Right lobe of liver (tissue), 6 donors: ENCODE data around the gene SLC17A3. TPM values are rescaled to one million over a fixed set of nuclear protein-coding genes. Genes with fewer than 3 reads are reported as not detected.

Source experiments
- ATAC-seq, 4 donors: fragments of 200-7000 bp; cut with Tn5 transposase; one replicate each; pipeline ENCODE4 v1.9.1; 2020; ENCODE audit warnings: mild to moderate bottlenecking in 4 of 4, moderate library complexity in 4 of 4
- DNase-seq, 3 donors: peaks; one replicate each; pipeline ENCODE4 v3.0.0-alpha.2; 2020
- H3K27ac ChIP-seq, 3 donors: fragments of 200-600 bp; one replicate each; pipeline ENCODE4 v1.8.0; 2022
- H3K27me3 ChIP-seq, 2 donors: fragments of 200-600 bp; one replicate each; pipeline ENCODE4 v1.8.0; 2022
- H3K36me3 ChIP-seq, 4 donors: fragments of 200-600 bp; sonication (generic) in 1 of 4; one replicate each; pipeline versions ENCODE4 v1.5.1 to v1.8.0; 2017 to 2022; ENCODE audit warnings: control low read depth in 1 of 4
- H3K4me1 ChIP-seq, 4 donors: fragments of 200-600 bp; sonication (generic) in 1 of 4; one replicate each; pipeline versions ENCODE4 v1.5.1 to v1.8.0; 2017 to 2022; ENCODE audit warnings: control low read depth in 1 of 4
- H3K4me3 ChIP-seq, 3 donors: fragments of 200-600 bp; one replicate each; pipeline ENCODE4 v1.8.0; 2022
- H3K9me3 ChIP-seq, 4 donors: fragments of 200-600 bp; sonication (generic) in 1 of 4; one replicate each; pipeline versions ENCODE4 v1.5.1 to v1.8.0; 2017 to 2022; ENCODE audit warnings: control low read depth in 1 of 4
- CTCF ChIP-seq, 4 donors: fragments of 200-600 bp in 3 of 4; fragments of 450-650 bp in 1 of 4; IDR thresholded peaks; one replicate each; pipeline versions ENCODE4 v1.5.1 to v1.8.0; 2016 to 2022; ENCODE audit warnings: antibody characterized with exemption in 4 of 4, mild to moderate bottlenecking in 2 of 4
- POLR2A ChIP-seq: fragments of 450-650 bp; IDR thresholded peaks from one replicate; pipeline ENCODE4 v1.6.1; 2017; ENCODE audit warnings: antibody characterized with exemption, mild to moderate bottlenecking
- WGBS: methylation state at CpG from one replicate; pipeline ENCODE4 v1.1.6; 2018; ENCODE audit warnings: low coverage, low lambda C conversion rate; ENCODE audit not compliant: insufficient coverage; ENCODE audit errors: missing lambda C conversion rate; 5-methylcytosine and 5-hydroxymethylcytosine counted together
- intact Hi-C, 2 donors: fragments of 100-400 bp; cut with DNase I; formaldehyde crosslinking; loops; one replicate each; pipeline versions ENCODE4 v1.11.2 to v1.14.1; 2022
- total RNA-seq, 6 experiments: library from RNA; depleted of rRNA in 2 of 6; stranded (reverse); fragments of >200 nt in 2 of 6; fragmentation: NEBNext Ultra II Directional in 3 of 6; extraction: Animal tissue kit (Norgen Biotek cat#: 25700) in 3 of 6; gene quantifications; one replicate each; pipeline versions ENCODE4 v1.1.0 to v1.2.4, GENCODE V29; 2016 to 2023
- donor health status: DM: no; HTN: yes; CAD: no.
- donor health status: DM: no; HTN: no; CAD: no.
- donor health status: DM: no; HTN: no; CAD: no.
- donor health status: DM: no; HTN: yes; CAD: no.
- donor health status: DM: no; HTN: yes; CAD: no.

The SLC17A3 gene
- total RNA-seq, 6 experiments from 2014 or later: 9.5 to 31.4 (median 20.8) TPM

DNA sequence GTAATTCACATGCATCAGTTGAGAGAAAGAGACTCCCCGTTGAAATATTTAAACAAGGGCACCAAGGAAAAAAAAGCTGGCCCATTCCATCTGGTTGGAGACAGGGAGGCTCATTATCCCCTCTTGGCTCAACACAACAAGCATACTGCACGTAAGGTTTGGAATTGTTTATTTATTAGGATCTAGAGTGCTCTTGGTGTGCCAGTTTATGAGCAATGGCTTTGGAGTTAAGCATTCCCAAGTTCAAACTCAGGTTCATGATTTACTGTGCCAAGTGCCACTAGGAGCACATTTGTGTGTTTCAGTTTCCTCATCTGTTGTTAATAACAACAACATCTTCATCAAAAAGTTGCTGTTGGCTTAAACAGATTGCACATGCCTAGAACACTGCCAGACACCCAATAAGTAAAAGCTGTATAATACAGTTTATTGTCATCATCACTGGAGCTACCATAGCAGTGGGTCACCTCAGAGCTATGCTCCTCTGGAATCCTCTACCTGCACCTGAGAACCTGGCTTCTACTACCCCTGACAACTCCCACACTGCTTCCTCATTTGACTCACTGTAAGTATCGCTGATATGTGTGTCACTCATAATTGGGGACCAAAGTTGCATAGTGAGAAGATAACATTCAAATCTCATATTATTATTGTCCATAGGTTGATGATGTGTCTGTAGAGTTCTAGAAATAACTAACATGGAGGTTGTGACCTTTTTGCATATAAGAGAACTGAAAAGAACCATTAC is 5.4 kb downstream of the SLC17A3 start:
- intact Hi-C loops: no loop called here
- no peak for TF ChIP-seq CTCF (IDR thresholded peaks at IDR 0.05)
- no peak for TF ChIP-seq POLR2A
- 86% methylated on average over 2 of the region's 3 CpGs for WGBS
- no peak for ATAC-seq
- H3K36me3 ChIP-seq: no peaks in the 10 kb centered on the region
- H3K4me3 ChIP-seq: no peak overlapping the region
- H3K4me1 ChIP-seq: peaks cover 0 to 12% (median 5%) of the 10 kb centered on the region in 4 donors
- H3K27me3 ChIP-seq: no peaks in the 10 kb centered on the region
- no peak for DNase-seq
- no peaks in the 10 kb centered on the region for H3K9me3 ChIP-seq
- no peak overlapping the region for H3K27ac ChIP-seq

- no peak for TF ChIP-seq CTCF (IDR thresholded peaks at IDR 0.05)
- WGBS: 65% methylated on average over 3 of the region's 3 CpGs
- Histone ChIP-seq H3K9me3 (no peaks in the 10 kb centered on the region), H3K4me3 (no peak overlapping the region), H3K27ac (no peak overlapping the region), H3K27me3 (no peaks in the 10 kb centered on the region), H3K4me1 (peaks cover 0 to 9% (median 4%) of the 10 kb centered on the region in 4 donors), H3K36me3 (peaks cover 0 to 3% (median 0%) of the 10 kb centered on the region in 4 donors)
- ATAC-seq: no peak
- intact Hi-C loops: no loop called here
- DNase-seq: no peak
Measured at GRCh38 chr6:25866011-25866410, 8.0 kb downstream of the SLC17A3 start.

DNA sequence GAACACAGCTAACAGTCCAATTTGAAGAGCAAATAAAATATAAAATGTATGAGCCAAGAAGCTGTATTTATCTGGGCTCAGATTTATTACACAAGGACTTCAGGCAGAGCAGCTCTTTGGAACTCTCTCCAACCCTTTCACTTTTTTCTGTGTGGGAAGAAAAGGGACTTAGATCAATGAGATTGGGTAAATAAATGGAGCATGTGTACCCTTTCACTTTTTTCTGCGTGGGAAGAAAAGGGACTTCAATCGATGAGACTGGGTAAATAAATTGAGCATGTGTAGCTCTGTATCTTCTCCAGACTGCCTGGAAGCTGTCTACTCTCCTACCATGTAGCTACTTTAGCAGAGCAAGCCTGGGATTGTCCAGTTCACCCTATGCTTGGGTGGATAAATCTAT is 10.7 kb downstream of the SLC17A3 start:
- Histone ChIP-seq H3K9me3 (no peaks in the 10 kb centered on the region), H3K4me1 (peaks cover 0 to 9% (median 4%) of the 10 kb centered on the region in 4 donors), H3K4me3 (no peak overlapping the region), H3K27me3 (no peaks in the 10 kb centered on the region), H3K36me3 (peaks cover 0 to 3% (median 0%) of the 10 kb centered on the region in 4 donors), H3K27ac (peak overlapping the region in 1 of 3 donors; percentile 45)
- ATAC-seq (peak; percentile 83 to 94 (median 88)), DNase-seq (no peak)
- intact Hi-C loops: no loop called here
- TF ChIP-seq POLR2A (no peak), CTCF (IDR thresholded peaks at IDR 0.05) (no peak)
- WGBS: 18% methylated on average over 2 of the region's 2 CpGs

GRCh38 chr6:25862199-25862598 is 11.8 kb downstream of the SLC17A3 start:
- TF ChIP-seq POLR2A (no peak), CTCF (IDR thresholded peaks at IDR 0.05) (no peak)
- H3K4me3 ChIP-seq: no peak overlapping the region
- H3K27ac ChIP-seq: no peak overlapping the region
- no peaks in the 10 kb centered on the region for H3K27me3 ChIP-seq
- WGBS: 76% methylated on average over 4 of the region's 4 CpGs
- H3K4me1 ChIP-seq: peaks cover 0 to 9% (median 4%) of the 10 kb centered on the region in 4 donors
- H3K9me3 ChIP-seq: no peaks in the 10 kb centered on the region
- no peak for DNase-seq
- no peak for ATAC-seq
- intact Hi-C loops: no loop called here
- H3K36me3 ChIP-seq: peaks cover 0 to 3% (median 0%) of the 10 kb centered on the region in 4 donors
